GM23248 (cell line): ENCODE data around the gene ACSF2.

ENCODE experiments used
- EZH2 ChIP-seq: fragments of 200-600 bp; sonication (generic); IDR thresholded peaks from 2 replicates; pipeline ENCODE4 v1.6.1; 2018; ENCODE audit warnings: antibody characterized with exemption, mild to moderate bottlenecking; ENCODE audit not compliant: insufficient read depth, poor library complexity, severe bottlenecking
- EZH2phosphoT487 ChIP-seq: fragments of 200-600 bp; sonication (generic); IDR thresholded peaks from 2 replicates; pipeline ENCODE4 v1.6.1; 2018; ENCODE audit warnings: antibody characterized with exemption, moderate library complexity, mild to moderate bottlenecking, low read depth; ENCODE audit not compliant: insufficient read depth

DNA sequence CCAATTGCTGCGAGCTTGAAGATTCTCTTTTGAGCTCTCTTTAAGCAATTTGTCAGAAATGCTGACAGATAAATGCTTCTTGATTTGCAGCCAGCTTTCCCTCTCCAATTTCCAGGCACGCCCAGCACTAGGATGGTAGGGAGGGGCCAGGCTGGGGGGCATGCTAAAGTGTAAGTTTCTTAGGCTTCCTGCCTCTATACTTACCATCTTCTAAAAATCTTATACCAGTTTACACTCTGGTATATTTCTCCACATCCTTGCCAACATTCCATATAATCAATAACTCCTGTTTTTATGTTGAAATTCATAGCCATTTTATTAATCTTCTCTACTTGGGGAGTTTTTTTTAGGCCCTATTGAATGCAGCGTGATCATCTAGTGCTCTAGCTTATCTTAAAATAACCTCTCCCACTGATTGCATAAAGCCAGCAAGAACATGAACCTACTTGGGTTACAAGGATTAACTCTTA lies 17.5 kb downstream of the ACSF2 start:
- TF ChIP-seq EZH2phosphoT487 (no peak), EZH2 (no peak)
